ENCODE data around the gene SCN8A.

The SCN8A gene

DNA sequence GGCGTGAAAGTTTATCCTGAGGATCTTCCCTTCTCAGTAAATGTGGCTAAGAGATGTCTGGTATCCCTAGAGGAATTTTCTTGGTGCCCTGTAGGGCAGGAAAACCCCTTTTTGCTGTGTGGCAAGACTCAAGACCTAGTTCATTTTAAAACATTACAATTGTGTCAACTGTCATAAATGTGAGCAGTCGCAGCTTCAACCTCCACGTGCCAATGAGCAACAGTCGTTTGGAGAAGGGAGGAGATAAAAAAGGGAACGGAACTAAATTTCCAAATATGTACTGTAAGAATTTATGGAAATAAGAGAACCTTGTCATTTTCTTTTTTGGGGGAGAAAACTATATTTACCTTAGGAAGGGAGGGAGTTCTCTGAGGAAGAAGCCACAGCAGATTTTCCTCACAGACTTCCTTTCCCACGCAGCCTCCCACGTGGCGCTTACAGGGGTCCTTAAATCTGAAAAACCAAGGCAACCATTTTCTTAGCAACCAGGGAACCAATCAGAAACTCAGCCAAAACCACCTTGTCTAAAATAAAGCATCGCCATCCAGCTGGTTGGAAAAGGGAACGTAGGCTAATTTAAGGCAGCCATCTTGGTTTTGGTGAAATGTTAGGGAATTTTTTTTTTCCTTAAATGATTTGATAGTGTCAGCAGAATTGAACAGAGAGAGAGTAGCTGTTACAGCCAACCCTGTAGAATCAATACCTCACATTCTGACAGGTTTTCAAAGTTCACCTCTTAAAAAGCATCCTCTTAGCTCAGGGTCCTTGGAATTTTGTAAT, 158.4 kb downstream of the SCN8A start:
- no peaks in the 10 kb centered on the region for H3K27me3 ChIP-seq (ENCODE audit: insufficient read depth, low read depth, severe bottlenecking)
- no peaks in the 10 kb centered on the region for H3K9me3 ChIP-seq (ENCODE audit: severe bottlenecking)
- H3K27ac ChIP-seq = no peak overlapping the region
- DNase-seq = no peak
- TF ChIP-seq, protein P1, sequence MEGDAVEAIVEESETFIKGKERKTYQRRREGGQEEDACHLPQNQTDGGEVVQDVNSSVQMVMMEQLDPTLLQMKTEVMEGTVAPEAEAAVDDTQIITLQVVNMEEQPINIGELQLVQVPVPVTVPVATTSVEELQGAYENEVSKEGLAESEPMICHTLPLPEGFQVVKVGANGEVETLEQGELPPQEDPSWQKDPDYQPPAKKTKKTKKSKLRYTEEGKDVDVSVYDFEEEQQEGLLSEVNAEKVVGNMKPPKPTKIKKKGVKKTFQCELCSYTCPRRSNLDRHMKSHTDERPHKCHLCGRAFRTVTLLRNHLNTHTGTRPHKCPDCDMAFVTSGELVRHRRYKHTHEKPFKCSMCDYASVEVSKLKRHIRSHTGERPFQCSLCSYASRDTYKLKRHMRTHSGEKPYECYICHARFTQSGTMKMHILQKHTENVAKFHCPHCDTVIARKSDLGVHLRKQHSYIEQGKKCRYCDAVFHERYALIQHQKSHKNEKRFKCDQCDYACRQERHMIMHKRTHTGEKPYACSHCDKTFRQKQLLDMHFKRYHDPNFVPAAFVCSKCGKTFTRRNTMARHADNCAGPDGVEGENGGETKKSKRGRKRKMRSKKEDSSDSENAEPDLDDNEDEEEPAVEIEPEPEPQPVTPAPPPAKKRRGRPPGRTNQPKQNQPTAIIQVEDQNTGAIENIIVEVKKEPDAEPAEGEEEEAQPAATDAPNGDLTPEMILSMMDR (IDR thresholded peaks at IDR 0.05; ENCODE audit: low read depth, low read length) = no peak
- peaks cover 11% of the 10 kb centered on the region for H3K36me3 ChIP-seq
- no peak overlapping the region for H3K4me3 ChIP-seq (ENCODE audit: low read depth, low read length)

DNA sequence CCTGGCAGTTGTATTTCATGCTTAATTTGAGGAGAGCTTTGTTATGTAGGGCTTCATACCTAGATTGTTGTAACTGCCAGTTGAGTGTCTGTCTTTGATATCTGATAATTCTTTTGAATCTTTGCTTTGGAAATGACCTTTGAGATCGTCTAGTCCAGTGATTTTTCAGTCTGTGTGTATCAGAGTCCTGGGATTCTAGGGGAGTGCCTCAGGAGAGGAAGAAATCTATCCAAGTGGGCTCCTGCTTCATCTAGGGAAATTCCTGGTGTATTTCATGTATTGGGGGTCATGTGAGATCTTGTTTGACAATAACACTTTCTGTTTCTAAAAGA, 158.9 kb downstream of the SCN8A start:
- Histone ChIP-seq H3K27me3 (ENCODE audit: insufficient read depth, low read depth, severe bottlenecking) (no peaks in the 10 kb centered on the region), H3K4me3 (ENCODE audit: low read depth, low read length) (no peak overlapping the region), H3K27ac (no peak overlapping the region), H3K9me3 (ENCODE audit: severe bottlenecking) (no peaks in the 10 kb centered on the region), H3K36me3 (peaks cover 11% of the 10 kb centered on the region)
- TF ChIP-seq, protein P1 (IDR thresholded peaks at IDR 0.05; ENCODE audit: low read depth, low read length) = no peak
- DNase-seq = no peak

DNA sequence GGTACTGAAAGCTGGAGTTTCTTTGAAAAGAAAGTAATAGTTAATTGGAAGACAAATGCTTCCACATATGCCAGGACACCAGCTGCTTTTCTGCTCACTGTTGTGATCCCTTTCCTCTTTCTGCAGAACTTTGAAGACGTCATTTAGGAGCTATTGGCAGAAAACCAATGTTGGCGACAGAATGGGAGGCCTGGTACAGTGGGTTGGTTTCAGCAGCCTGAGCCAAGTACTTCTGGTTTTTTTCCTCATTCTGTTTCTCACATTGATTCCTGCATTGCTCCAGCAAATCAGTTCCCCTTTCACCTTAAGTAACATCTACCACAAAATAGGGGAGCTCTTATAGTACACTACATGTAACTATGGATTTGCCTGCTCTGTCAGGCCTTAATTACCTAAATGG, 160.6 kb downstream of the SCN8A start:
- DNase-seq = no peak
- H3K27ac ChIP-seq = no peak overlapping the region
- peaks cover 11% of the 10 kb centered on the region for H3K36me3 ChIP-seq
- no peak overlapping the region for H3K4me3 ChIP-seq (ENCODE audit: low read depth, low read length)
- TF ChIP-seq, protein P1 (IDR thresholded peaks at IDR 0.05; ENCODE audit: low read depth, low read length) = no peak
- no peaks in the 10 kb centered on the region for H3K9me3 ChIP-seq (ENCODE audit: severe bottlenecking)
- no peaks in the 10 kb centered on the region for H3K27me3 ChIP-seq (ENCODE audit: insufficient read depth, low read depth, severe bottlenecking)

DNA sequence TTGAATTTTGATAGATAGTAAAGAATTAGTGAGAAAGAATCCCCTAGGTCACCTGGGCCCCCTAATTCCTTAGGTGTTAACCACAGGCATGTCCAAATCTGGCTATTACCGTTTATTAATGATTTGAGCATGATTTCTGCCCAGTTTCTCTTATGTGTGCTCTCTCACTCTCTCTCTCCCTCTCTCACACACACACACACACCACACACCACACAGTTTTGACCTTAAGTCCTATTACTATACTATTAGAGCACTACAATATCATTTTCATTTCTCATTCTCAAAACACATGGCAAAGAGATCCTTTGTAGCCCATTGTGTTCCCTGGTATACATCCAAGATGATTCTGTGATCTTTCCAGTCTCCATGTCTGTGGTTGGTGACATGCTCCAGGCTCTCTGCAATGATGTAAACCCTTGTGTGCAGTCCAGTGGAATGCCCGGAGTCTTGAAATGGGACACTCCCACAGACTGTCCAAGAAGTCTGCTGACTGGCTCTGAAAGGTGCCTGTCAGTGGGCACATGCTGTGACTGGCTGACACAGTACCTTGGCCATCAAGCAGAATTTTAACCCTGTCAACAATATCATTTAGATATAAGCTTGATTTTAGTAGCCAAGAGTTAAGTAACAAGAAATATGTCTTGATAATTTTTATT, 161.3 kb downstream of the SCN8A start:
- H3K9me3 ChIP-seq (ENCODE audit: severe bottlenecking) = no peaks in the 10 kb centered on the region
- no peak overlapping the region for H3K4me3 ChIP-seq (ENCODE audit: low read depth, low read length)
- TF ChIP-seq, protein P1 (IDR thresholded peaks at IDR 0.05; ENCODE audit: low read depth, low read length) = no peak
- peak; percentile 18 for DNase-seq
- no peaks in the 10 kb centered on the region for H3K27me3 ChIP-seq (ENCODE audit: insufficient read depth, low read depth, severe bottlenecking)
- no peak overlapping the region for H3K27ac ChIP-seq
- H3K36me3 ChIP-seq = peaks cover 12% of the 10 kb centered on the region

DNA sequence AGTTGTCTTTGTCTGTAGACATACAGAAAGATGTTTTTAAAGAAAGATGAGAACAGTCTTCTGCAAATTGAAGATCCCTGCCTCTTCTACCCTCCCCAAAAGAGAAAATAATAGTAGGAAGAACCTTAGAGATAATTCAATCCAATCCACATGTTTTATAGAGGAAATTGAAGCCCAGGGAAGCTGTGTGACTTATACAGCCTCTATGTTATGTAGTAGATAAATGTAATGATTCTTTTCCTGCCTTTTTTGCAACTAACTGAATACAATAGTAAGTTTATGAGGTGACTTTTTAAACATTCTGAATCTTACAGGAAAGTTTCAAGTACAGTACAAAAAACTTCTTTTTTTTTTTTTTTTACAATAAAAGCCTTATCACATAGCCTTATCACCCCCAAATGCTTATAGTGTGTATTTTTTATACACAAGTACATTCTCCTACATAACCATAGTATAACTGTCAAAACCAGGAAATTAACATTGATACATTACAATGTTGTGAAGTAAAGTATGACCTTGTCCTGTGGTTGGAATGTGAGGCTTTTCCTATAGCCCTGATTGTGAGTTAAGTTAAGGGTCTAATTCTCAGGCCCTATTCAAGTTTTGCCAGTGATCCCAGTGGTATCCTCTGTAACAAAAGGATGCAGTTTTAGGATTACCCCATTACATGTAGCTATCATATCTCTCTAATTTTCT, 163.1 kb downstream of the SCN8A start:
- no peak overlapping the region for H3K4me3 ChIP-seq (ENCODE audit: low read depth, low read length)
- no peaks in the 10 kb centered on the region for H3K27me3 ChIP-seq (ENCODE audit: insufficient read depth, low read depth, severe bottlenecking)
- no peak overlapping the region for H3K27ac ChIP-seq
- H3K36me3 ChIP-seq = peaks cover 16% of the 10 kb centered on the region
- TF ChIP-seq, protein P1 (IDR thresholded peaks at IDR 0.05; ENCODE audit: low read depth, low read length) = no peak
- no peak for DNase-seq
- no peaks in the 10 kb centered on the region for H3K9me3 ChIP-seq (ENCODE audit: severe bottlenecking)
